Prostate gland (tissue), 2 donors: Measurements from ENCODE around the gene PCF11. TPM values are rescaled to one million over a fixed set of nuclear protein-coding genes. Genes with fewer than 3 reads are reported as not detected.
A peak's percentile ranks its signal among the peaks of the same experiment; 100 is the strongest.

Source experiments
- DNase-seq: peaks from one replicate; pipeline ENCODE4 v3.0.0-alpha.2; 2019; ENCODE audit warnings: low spot score
- H3K27ac ChIP-seq, 2 donors: fragments of 200-600 bp; sonication (generic); 2 replicates each; pipeline ENCODE4 v1.5.1; 2017 to 2019
- H3K27me3 ChIP-seq: fragments of 200-600 bp; sonication (generic); replicated peaks from 2 replicates; pipeline ENCODE4 v1.5.1; 2019; ENCODE audit not compliant: insufficient read depth
- H3K36me3 ChIP-seq, 2 donors: fragments of 200-600 bp; sonication (generic); 1 replicate in 1 of 2; 2 replicates in 1 of 2; pipeline versions ENCODE4 v1.5.1 to v1.8.1; 2017 to 2019
- H3K4me1 ChIP-seq: fragments of 200-600 bp; sonication (generic); replicated peaks from 2 replicates; pipeline ENCODE4 v1.5.1; 2019
- H3K4me3 ChIP-seq, 2 donors: fragments of 200-600 bp; sonication (generic); 2 replicates each; pipeline ENCODE4 v1.5.1; 2017 to 2019
- H3K9me3 ChIP-seq: fragments of 200-600 bp; sonication (generic); 2 replicates; pipeline ENCODE4 v1.5.1; 2017
- CTCF ChIP-seq, 4 experiments: fragments of 200-600 bp in 2 of 4; fragments of 450-650 bp in 2 of 4; sonication (generic) in 2 of 4; IDR thresholded peaks; 1 replicate in 3 of 4; 2 replicates in 1 of 4; pipeline ENCODE4 v1.5.1; 2016 to 2019; ENCODE audit warnings: antibody characterized with exemption in 4 of 4, mild to moderate bottlenecking in 2 of 4, moderate library complexity in 2 of 4
- POLR2A ChIP-seq: fragments of 450-650 bp; IDR thresholded peaks from one replicate; pipeline ENCODE4 v1.6.1; 2016; ENCODE audit warnings: antibody characterized with exemption, mild to moderate bottlenecking
- POLR2AphosphoS5 ChIP-seq: sonication (generic); formaldehyde crosslinking; IDR thresholded peaks from one replicate; pipeline ENCODE4 v1.6.1; 2017; ENCODE audit warnings: antibody characterized with exemption
- WGBS: methylation state at CpG from one replicate; pipeline ENCODE4 v1.1.5; 2018; 5-methylcytosine and 5-hydroxymethylcytosine counted together
- intact Hi-C: fragments of 100-400 bp; cut with DNase I; formaldehyde crosslinking; loops from one replicate; pipeline ENCODE4 v1.14.2; 2022
- total RNA-seq, 2 donors: library from RNA; depleted of rRNA; stranded (reverse); fragments of >200 nt; gene quantifications; one replicate each; pipeline ENCODE4 v1.1.0, GENCODE V29; 2016

PCF11 gene
- total RNA-seq, 2 donors from 2014 or later = 64.1 to 75.2 TPM

GRCh38 chr11:83174008-83174407 lies 17.1 kb downstream of the PCF11 start:
- peaks cover 2 to 7% of the 10 kb centered on the region in 2 donors for H3K36me3 ChIP-seq
- TF ChIP-seq POLR2A (no peak), POLR2AphosphoS5 (no peak), CTCF (IDR thresholded peaks at IDR 0.05) (no peak)
- H3K4me1 ChIP-seq = peaks cover 11% of the 10 kb centered on the region
- no peaks in the 10 kb centered on the region for H3K27me3 ChIP-seq
- no peak for DNase-seq
- intact Hi-C loops = no loop called here
- H3K9me3 ChIP-seq = no peaks in the 10 kb centered on the region
- H3K27ac ChIP-seq = no peak overlapping the region
- no peak overlapping the region for H3K4me3 ChIP-seq

- H3K36me3 ChIP-seq = peaks cover 5 to 9% of the 10 kb centered on the region in 2 donors
- H3K27ac ChIP-seq = no peak overlapping the region
- H3K9me3 ChIP-seq = no peaks in the 10 kb centered on the region
- no peak overlapping the region for H3K4me3 ChIP-seq
- intact Hi-C loops = no loop called here
- 89% methylated on average over 1 of the region's 1 CpG for WGBS
- no peak for DNase-seq
- H3K4me1 ChIP-seq = peaks cover 2% of the 10 kb centered on the region
- TF ChIP-seq POLR2AphosphoS5 (no peak), CTCF (IDR thresholded peaks at IDR 0.05) (no peak), POLR2A (no peak)
- no peaks in the 10 kb centered on the region for H3K27me3 ChIP-seq
These were observed 18.9 kb downstream of the PCF11 start for GRCh38 chr11:83175815-83176214.

- Histone ChIP-seq H3K4me3 (no peak overlapping the region), H3K27me3 (no peaks in the 10 kb centered on the region), H3K36me3 (peaks cover 5 to 19% of the 10 kb centered on the region in 2 donors), H3K4me1 (no peaks in the 10 kb centered on the region), H3K9me3 (no peaks in the 10 kb centered on the region), H3K27ac (no peak overlapping the region)
- intact Hi-C loops = no loop called here
- WGBS = 27% methylated on average over 2 of the region's 2 CpGs
- no peak for DNase-seq
- TF ChIP-seq POLR2A = no peak
- peak; percentile 6 for TF ChIP-seq POLR2AphosphoS5
These were observed 24.9 kb downstream of the PCF11 start for GRCh38 chr11:83181815-83182214.

GRCh38 chr11:83185767-83186166 lies 28.8 kb downstream of the PCF11 start:
- Histone ChIP-seq H3K4me3 (no peak overlapping the region), H3K4me1 (no peaks in the 10 kb centered on the region), H3K27ac (no peak overlapping the region), H3K36me3 (peaks cover 0 to 15% of the 10 kb centered on the region in 2 donors), H3K9me3 (no peaks in the 10 kb centered on the region), H3K27me3 (no peaks in the 10 kb centered on the region)
- intact Hi-C loops = no loop called here
- TF ChIP-seq POLR2AphosphoS5 (no peak), CTCF (IDR thresholded peaks at IDR 0.05) (no peak)
- WGBS = 93% methylated on average over 1 of the region's 1 CpG
- no peak for DNase-seq

GRCh38 chr11:83187465-83187864 lies 30.5 kb downstream of the PCF11 start:
- Histone ChIP-seq H3K36me3 (peaks cover 0 to 15% of the 10 kb centered on the region in 2 donors), H3K27me3 (no peaks in the 10 kb centered on the region), H3K27ac (no peak overlapping the region), H3K4me3 (no peak overlapping the region), H3K9me3 (no peaks in the 10 kb centered on the region), H3K4me1 (peaks cover 1% of the 10 kb centered on the region)
- no peak for TF ChIP-seq CTCF (IDR thresholded peaks at IDR 0.05)
- no peak for TF ChIP-seq POLR2A
- TF ChIP-seq POLR2AphosphoS5 = no peak
- DNase-seq = no peak
- 96% methylated on average over 4 of the region's 4 CpGs for WGBS
- intact Hi-C loops = no loop called here
